Measurements from ENCODE around the gene ARHGEF4. TPM values are rescaled to one million over a fixed set of nuclear protein-coding genes. Genes with fewer than 3 reads are reported as not detected.
"Not testable (repeated sequence)": the region's sequence is repeated elsewhere in the genome, so short reads cannot be mapped to it uniquely, and the experiment has no call there.

ARHGEF4 gene
- total RNA-seq, 1 donor from 2014 or later = 11.1 TPM

DNA sequence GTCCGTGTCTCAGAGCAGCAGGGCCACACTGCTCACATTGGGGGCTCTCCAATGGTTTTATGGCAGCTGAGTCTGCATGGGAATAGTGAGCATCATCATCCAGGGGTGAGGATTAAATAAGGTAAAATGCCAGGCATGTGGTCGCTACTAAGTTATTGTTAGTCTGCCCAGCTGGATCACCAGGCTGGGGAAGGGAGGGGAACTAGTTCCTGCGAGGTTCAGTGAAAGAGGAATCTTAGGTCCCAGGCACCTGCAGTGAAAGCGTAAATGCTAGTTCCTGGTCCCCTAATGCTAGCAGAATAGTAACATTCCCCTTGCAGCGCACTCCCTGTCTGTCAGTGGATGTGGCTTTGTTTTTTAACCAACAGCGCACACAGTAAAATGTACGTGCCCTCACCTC is 60.1 kb downstream of the ARHGEF4 start:
- Histone ChIP-seq H3K27ac (no peak overlapping the region), H3K27me3 (no peaks in the 10 kb centered on the region), H3K4me3 (no peak overlapping the region), H3K4me1 (no peaks in the 10 kb centered on the region), H3K9me3 (no peaks in the 10 kb centered on the region), H3K36me3 (no peaks in the 10 kb centered on the region)
- TF ChIP-seq, protein P1, sequence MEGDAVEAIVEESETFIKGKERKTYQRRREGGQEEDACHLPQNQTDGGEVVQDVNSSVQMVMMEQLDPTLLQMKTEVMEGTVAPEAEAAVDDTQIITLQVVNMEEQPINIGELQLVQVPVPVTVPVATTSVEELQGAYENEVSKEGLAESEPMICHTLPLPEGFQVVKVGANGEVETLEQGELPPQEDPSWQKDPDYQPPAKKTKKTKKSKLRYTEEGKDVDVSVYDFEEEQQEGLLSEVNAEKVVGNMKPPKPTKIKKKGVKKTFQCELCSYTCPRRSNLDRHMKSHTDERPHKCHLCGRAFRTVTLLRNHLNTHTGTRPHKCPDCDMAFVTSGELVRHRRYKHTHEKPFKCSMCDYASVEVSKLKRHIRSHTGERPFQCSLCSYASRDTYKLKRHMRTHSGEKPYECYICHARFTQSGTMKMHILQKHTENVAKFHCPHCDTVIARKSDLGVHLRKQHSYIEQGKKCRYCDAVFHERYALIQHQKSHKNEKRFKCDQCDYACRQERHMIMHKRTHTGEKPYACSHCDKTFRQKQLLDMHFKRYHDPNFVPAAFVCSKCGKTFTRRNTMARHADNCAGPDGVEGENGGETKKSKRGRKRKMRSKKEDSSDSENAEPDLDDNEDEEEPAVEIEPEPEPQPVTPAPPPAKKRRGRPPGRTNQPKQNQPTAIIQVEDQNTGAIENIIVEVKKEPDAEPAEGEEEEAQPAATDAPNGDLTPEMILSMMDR (IDR thresholded peaks at IDR 0.05) = no peak
- intact Hi-C loops (cut with DNase I) = no loop called here
- ATAC-seq (no peak), DNase-seq (no peak)

DNA sequence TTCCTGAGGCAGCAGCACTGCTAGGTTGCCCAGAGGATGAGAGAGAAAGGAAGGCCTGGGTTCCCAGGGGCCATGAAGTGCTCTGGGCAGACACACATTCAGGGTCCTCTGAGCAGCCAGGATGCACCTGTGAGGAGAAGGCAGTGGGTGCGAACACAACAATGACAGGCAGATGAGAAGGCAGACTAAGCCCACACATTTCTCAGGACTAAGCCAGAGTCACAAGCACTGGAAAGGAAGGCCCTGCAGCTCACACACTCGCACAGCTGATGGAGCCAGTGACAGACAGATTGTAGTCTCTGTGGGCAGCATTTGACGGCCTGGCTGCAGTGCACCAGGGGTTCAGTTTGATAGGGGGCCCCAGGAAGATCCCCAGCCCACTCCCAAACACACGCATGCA is 61.8 kb downstream of the ARHGEF4 start:
- intact Hi-C loops (cut with DNase I) = no loop called here
- TF ChIP-seq, protein P1 (IDR thresholded peaks at IDR 0.05) = no peak
- ATAC-seq = no peak
- Histone ChIP-seq H3K27ac (no peak overlapping the region), H3K4me1 (no peaks in the 10 kb centered on the region), H3K27me3 (no peaks in the 10 kb centered on the region), H3K9me3 (no peaks in the 10 kb centered on the region), H3K4me3 (no peak overlapping the region), H3K36me3 (no peaks in the 10 kb centered on the region)
- DNase-seq = no peak

DNA sequence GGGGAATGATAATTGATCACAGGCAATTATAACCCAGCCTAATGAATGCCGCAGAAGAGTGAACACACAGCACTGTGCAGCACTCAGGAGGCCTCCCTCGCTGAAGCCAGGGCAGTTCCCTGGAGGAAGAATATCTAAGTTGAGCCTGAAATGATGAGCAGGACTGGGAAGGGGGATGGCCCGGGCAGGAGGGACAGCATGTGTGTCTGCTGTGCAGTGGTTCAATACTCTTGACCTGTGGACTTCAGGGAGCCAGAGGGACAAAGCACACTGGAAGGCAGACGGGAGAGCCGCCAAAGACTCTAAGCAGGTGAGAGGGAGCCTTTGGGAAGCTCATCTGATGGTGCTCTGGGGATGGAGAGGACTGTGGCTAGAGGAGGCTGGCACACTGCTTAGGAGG is 62.6 kb downstream of the ARHGEF4 start:
- Histone ChIP-seq H3K27me3 (no peaks in the 10 kb centered on the region), H3K4me3 (no peak overlapping the region), H3K36me3 (no peaks in the 10 kb centered on the region), H3K4me1 (no peaks in the 10 kb centered on the region), H3K9me3 (no peaks in the 10 kb centered on the region), H3K27ac (no peak overlapping the region)
- DNase-seq (no peak), ATAC-seq (no peak)
- TF ChIP-seq, protein P1 (IDR thresholded peaks at IDR 0.05) = no peak
- intact Hi-C loops (cut with DNase I) = no loop called here

DNA sequence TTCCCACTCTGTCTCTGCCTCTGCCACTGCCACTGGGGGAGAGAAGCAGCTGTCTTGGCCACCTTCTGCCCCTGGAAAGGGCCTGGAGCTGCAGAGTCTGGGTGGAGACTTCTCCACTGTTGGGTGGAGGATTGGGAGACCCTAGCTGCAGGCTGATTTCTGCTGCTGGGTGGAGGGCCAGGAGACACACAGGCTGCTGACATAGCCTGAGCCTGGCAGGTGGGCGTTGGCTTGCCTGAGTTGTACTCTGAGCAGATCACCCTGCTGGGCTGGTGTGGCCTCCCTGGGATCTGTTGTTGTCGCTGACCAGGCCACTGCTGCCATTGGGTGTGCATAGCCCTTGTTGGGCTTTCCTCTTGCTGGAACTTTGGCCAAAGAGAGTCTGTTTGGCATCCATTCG is 64.3 kb downstream of the ARHGEF4 start:
- no peak for ATAC-seq
- H3K4me3 ChIP-seq = no peak overlapping the region
- no peaks in the 10 kb centered on the region for H3K36me3 ChIP-seq
- TF ChIP-seq, protein P1 (IDR thresholded peaks at IDR 0.05) = no peak
- H3K9me3 ChIP-seq = no peaks in the 10 kb centered on the region
- no peaks in the 10 kb centered on the region for H3K27me3 ChIP-seq
- H3K27ac ChIP-seq = no peak overlapping the region
- no peaks in the 10 kb centered on the region for H3K4me1 ChIP-seq
- DNase-seq = no peak
- intact Hi-C loops (cut with DNase I) = no loop called here

DNA sequence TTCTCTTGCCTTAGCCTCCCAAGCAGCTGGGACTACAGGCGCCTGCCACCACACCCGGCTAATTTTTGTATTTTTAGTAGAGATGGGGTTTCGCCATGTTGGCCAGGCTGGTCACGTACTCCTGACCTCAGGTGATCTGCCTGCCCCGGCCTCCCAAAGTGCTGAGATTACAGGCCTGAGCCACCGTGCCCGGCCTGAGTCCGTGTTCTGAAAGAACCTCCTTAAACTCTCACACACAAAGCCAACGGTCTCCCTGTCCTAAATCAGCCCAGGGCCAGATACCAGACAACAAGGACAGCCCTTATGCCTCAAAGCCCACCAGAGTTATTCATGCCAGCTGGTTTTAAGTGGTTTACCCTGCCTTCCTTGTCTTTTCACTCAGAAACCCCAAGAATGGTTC is 64.9 kb downstream of the ARHGEF4 start:
- H3K27ac ChIP-seq; H3K27me3 ChIP-seq; ATAC-seq; H3K36me3 ChIP-seq; H3K4me1 ChIP-seq; H3K9me3 ChIP-seq; H3K4me3 ChIP-seq; intact Hi-C loops (cut with DNase I); DNase-seq: not testable (repeated sequence)

DNA sequence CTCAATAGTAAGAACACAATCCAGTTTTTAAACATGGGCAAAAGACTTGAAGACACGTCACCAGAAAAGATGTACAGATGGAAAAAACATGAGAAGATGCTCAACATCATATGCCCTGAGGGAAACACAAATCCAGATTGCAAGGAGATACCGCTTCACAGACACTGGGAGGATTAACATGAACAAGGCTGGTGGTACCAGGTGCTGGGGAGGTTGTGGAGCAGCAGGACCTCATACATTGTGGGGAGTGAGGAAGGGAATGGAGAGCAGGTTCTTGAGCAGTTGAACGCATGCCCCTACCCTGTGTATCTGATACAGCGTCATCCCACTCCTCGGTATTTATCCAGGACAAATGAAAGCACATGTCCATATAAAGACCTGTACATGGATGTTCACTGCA is 72.1 kb downstream of the ARHGEF4 start:
- TF ChIP-seq, protein P1 (IDR thresholded peaks at IDR 0.05) = no peak
- DNase-seq = no peak
- no peak for ATAC-seq
- intact Hi-C loops (cut with DNase I) = no loop called here
- H3K9me3 ChIP-seq = no peaks in the 10 kb centered on the region
- H3K4me1 ChIP-seq = no peaks in the 10 kb centered on the region
- peaks cover 8% of the 10 kb centered on the region for H3K27me3 ChIP-seq
- no peak overlapping the region for H3K4me3 ChIP-seq
- no peak overlapping the region for H3K27ac ChIP-seq
- H3K36me3 ChIP-seq = no peaks in the 10 kb centered on the region
